ENCODE results near the gene PHLPP1. TPM values are rescaled to one million over a fixed set of nuclear protein-coding genes. Genes with fewer than 3 reads are reported as not detected.

PHLPP1 gene
- total RNA-seq, 1 experiment from 2014 or later = 10.1 TPM

GRCh38 chr18:62852851-62853250 lies 137.5 kb downstream of the PHLPP1 start:
- Histone ChIP-seq H3K4me1 (replicated peaks) (peaks cover 13% of the 10 kb centered on the region), H3K27ac (peak overlapping the region; percentile 3; the same call in 1 of the 2 replicates)
- peak in 1 of 2 experiments; percentile 34 for DNase-seq (ENCODE audit: low read depth in 1 of 2, low spot score in 2 of 2)

GRCh38 chr18:62856294-62856693 lies 141.0 kb downstream of the PHLPP1 start:
- H3K36me3 ChIP-seq = no peaks in the 10 kb centered on the region
- H3K27me3 ChIP-seq (replicated peaks) = no peaks in the 10 kb centered on the region
- no peak overlapping the region for H3K4me3 ChIP-seq
- no peak overlapping the region for H3K27ac ChIP-seq
- no peak for DNase-seq (ENCODE audit: low read depth in 1 of 2, low spot score in 2 of 2)
- no peaks in the 10 kb centered on the region for H3K9me3 ChIP-seq (replicated peaks)
- H3K4me1 ChIP-seq (replicated peaks) = peaks cover 13% of the 10 kb centered on the region

More at GRCh38 chr18:62852851-62853250, 137.5 kb downstream of the PHLPP1 start:
- Histone ChIP-seq H3K36me3 (no peaks in the 10 kb centered on the region), H3K4me3 (no peak overlapping the region), H3K9me3 (replicated peaks) (no peaks in the 10 kb centered on the region), H3K27me3 (replicated peaks) (no peaks in the 10 kb centered on the region)

GRCh38 chr18:62857263-62857976 lies 142.1 kb downstream of the PHLPP1 start:
- Histone ChIP-seq H3K36me3 (no peaks in the 10 kb centered on the region), H3K4me1 (replicated peaks) (peaks cover 11% of the 10 kb centered on the region), H3K4me3 (no peak overlapping the region), H3K27me3 (replicated peaks) (no peaks in the 10 kb centered on the region), H3K27ac (no peak overlapping the region), H3K9me3 (replicated peaks) (no peaks in the 10 kb centered on the region)
- DNase-seq (ENCODE audit: low read depth in 1 of 2, low spot score in 2 of 2) = no peak

- H3K4me1 ChIP-seq (replicated peaks) = 0 out of 2 replicates have a peak, but pooled peaks cover 3% of the 10 kb centered on the region
- H3K27me3 ChIP-seq (replicated peaks) = no peaks in the 10 kb centered on the region
- H3K36me3 ChIP-seq = no peaks in the 10 kb centered on the region
Measured at GRCh38 chr18:62860062-62860461, 144.7 kb downstream of the PHLPP1 start.

GRCh38 chr18:62862466-62862865 lies 147.1 kb downstream of the PHLPP1 start:
- H3K27ac ChIP-seq = no peak overlapping the region
- no peaks in the 10 kb centered on the region for H3K36me3 ChIP-seq
- no peaks in the 10 kb centered on the region for H3K27me3 ChIP-seq (replicated peaks)
- DNase-seq (ENCODE audit: low read depth in 1 of 2, low spot score in 2 of 2) = no peak
- no peak overlapping the region for H3K4me3 ChIP-seq
- no peaks in the 10 kb centered on the region for H3K9me3 ChIP-seq (replicated peaks)
- 0 out of 2 replicates have a peak, but pooled peaks cover 3% of the 10 kb centered on the region for H3K4me1 ChIP-seq (replicated peaks)

More at GRCh38 chr18:62860062-62860461, 144.7 kb downstream of the PHLPP1 start:
- no peak for DNase-seq (ENCODE audit: low read depth in 1 of 2, low spot score in 2 of 2)
- Histone ChIP-seq H3K9me3 (replicated peaks) (no peaks in the 10 kb centered on the region), H3K27ac (no peak overlapping the region), H3K4me3 (no peak overlapping the region)

- H3K27ac ChIP-seq = no peak overlapping the region
- no peak for DNase-seq (ENCODE audit: low read depth in 1 of 2, low spot score in 2 of 2)
- no peaks in the 10 kb centered on the region for H3K9me3 ChIP-seq (replicated peaks)
- no peaks in the 10 kb centered on the region for H3K36me3 ChIP-seq
- no peak overlapping the region for H3K4me3 ChIP-seq
- 0 out of 2 replicates have a peak, but pooled peaks cover 3% of the 10 kb centered on the region for H3K4me1 ChIP-seq (replicated peaks)
- no peaks in the 10 kb centered on the region for H3K27me3 ChIP-seq (replicated peaks)
Measured at GRCh38 chr18:62863579-62864001, 148.2 kb downstream of the PHLPP1 start.

- H3K4me1 ChIP-seq (replicated peaks) = peaks cover 9% of the 10 kb centered on the region; the same call in 1 of the 2 replicates
- H3K27ac ChIP-seq = no peak overlapping the region
- H3K9me3 ChIP-seq (replicated peaks) = no peaks in the 10 kb centered on the region
- no peak overlapping the region for H3K4me3 ChIP-seq
- no peak for DNase-seq (ENCODE audit: low read depth in 1 of 2, low spot score in 2 of 2)
- no peaks in the 10 kb centered on the region for H3K27me3 ChIP-seq (replicated peaks)
- H3K36me3 ChIP-seq = no peaks in the 10 kb centered on the region
Measured at GRCh38 chr18:62865498-62865897, 150.2 kb downstream of the PHLPP1 start.

- no peaks in the 10 kb centered on the region for H3K36me3 ChIP-seq
- peaks cover 13% of the 10 kb centered on the region; the same call in 1 of the 2 replicates for H3K4me1 ChIP-seq (replicated peaks)
- H3K9me3 ChIP-seq (replicated peaks) = no peaks in the 10 kb centered on the region
- no peak for DNase-seq (ENCODE audit: low read depth in 1 of 2, low spot score in 2 of 2)
- H3K27me3 ChIP-seq (replicated peaks) = no peaks in the 10 kb centered on the region
- no peak overlapping the region for H3K4me3 ChIP-seq
- H3K27ac ChIP-seq = no peak overlapping the region
Measured at GRCh38 chr18:62867534-62867933, 152.2 kb downstream of the PHLPP1 start.

GRCh38 chr18:62868645-62869044 lies 153.3 kb downstream of the PHLPP1 start:
- Histone ChIP-seq H3K36me3 (no peaks in the 10 kb centered on the region), H3K4me3 (no peak overlapping the region), H3K27ac (no peak overlapping the region), H3K27me3 (replicated peaks) (no peaks in the 10 kb centered on the region), H3K4me1 (replicated peaks) (peaks cover 11% of the 10 kb centered on the region; the same call in 1 of the 2 replicates), H3K9me3 (replicated peaks) (no peaks in the 10 kb centered on the region)
- no peak for DNase-seq (ENCODE audit: low read depth in 1 of 2, low spot score in 2 of 2)

- no peak overlapping the region for H3K27ac ChIP-seq
- no peaks in the 10 kb centered on the region for H3K36me3 ChIP-seq
- DNase-seq (ENCODE audit: low read depth in 1 of 2, low spot score in 2 of 2) = no peak
- no peaks in the 10 kb centered on the region for H3K27me3 ChIP-seq (replicated peaks)
- no peaks in the 10 kb centered on the region for H3K9me3 ChIP-seq (replicated peaks)
- peaks cover 23% of the 10 kb centered on the region for H3K4me1 ChIP-seq (replicated peaks)
- no peak overlapping the region for H3K4me3 ChIP-seq
Measured at GRCh38 chr18:62870643-62871042, 155.3 kb downstream of the PHLPP1 start.

GRCh38 chr18:62875323-62875722 lies 160.0 kb downstream of the PHLPP1 start:
- no peaks in the 10 kb centered on the region for H3K27me3 ChIP-seq (replicated peaks)
- H3K4me3 ChIP-seq = no peak overlapping the region
- H3K36me3 ChIP-seq = no peaks in the 10 kb centered on the region
- no peaks in the 10 kb centered on the region for H3K9me3 ChIP-seq (replicated peaks)
- peak in 1 of 2 experiments; percentile 27 for DNase-seq (ENCODE audit: low read depth in 1 of 2, low spot score in 2 of 2)
- H3K4me1 ChIP-seq (replicated peaks) = peaks cover 57% of the 10 kb centered on the region
- peak overlapping the region; percentile 33; the same call in 1 of the 2 replicates for H3K27ac ChIP-seq

GRCh38 chr18:62876111-62876510 lies 160.8 kb downstream of the PHLPP1 start:
- Histone ChIP-seq H3K27ac (peak overlapping the region; percentile 33), H3K27me3 (replicated peaks) (no peaks in the 10 kb centered on the region), H3K4me3 (no peak overlapping the region), H3K4me1 (replicated peaks) (peaks cover 58% of the 10 kb centered on the region), H3K36me3 (no peaks in the 10 kb centered on the region), H3K9me3 (replicated peaks) (no peaks in the 10 kb centered on the region)
- no peak for DNase-seq (ENCODE audit: low read depth in 1 of 2, low spot score in 2 of 2)

GRCh38 chr18:62876828-62877227 lies 161.5 kb downstream of the PHLPP1 start:
- Histone ChIP-seq H3K9me3 (replicated peaks) (no peaks in the 10 kb centered on the region), H3K27me3 (replicated peaks) (no peaks in the 10 kb centered on the region), H3K4me1 (replicated peaks) (peaks cover 65% of the 10 kb centered on the region), H3K36me3 (no peaks in the 10 kb centered on the region), H3K4me3 (no peak overlapping the region), H3K27ac (peak overlapping the region; percentile 83)
- peak in 1 of 2 experiments; percentile 20 for DNase-seq (ENCODE audit: low read depth in 1 of 2, low spot score in 2 of 2)

GRCh38 chr18:62877411-62878221 lies 162.3 kb downstream of the PHLPP1 start:
- H3K4me3 ChIP-seq = no peak overlapping the region
- H3K27me3 ChIP-seq (replicated peaks) = no peaks in the 10 kb centered on the region
- DNase-seq (ENCODE audit: low read depth in 1 of 2, low spot score in 2 of 2) = peak in 1 of 2 experiments; percentile 74
- H3K9me3 ChIP-seq (replicated peaks) = no peaks in the 10 kb centered on the region
- peak overlapping the region; percentile 83 for H3K27ac ChIP-seq
- no peaks in the 10 kb centered on the region for H3K36me3 ChIP-seq
- H3K4me1 ChIP-seq (replicated peaks) = peaks cover 72% of the 10 kb centered on the region

Measured in SJSA1 (cell line).